Inferior parietal cortex (tissue), 1 donor: ENCODE results near the gene GAL3ST2.
A peak's percentile ranks its signal among the peaks of the same experiment; 100 is the strongest.
"Not testable (repeated sequence)": the region's sequence is repeated elsewhere in the genome, so short reads cannot be mapped to it uniquely, and the experiment has no call there.

ENCODE experiments used
- DNase-seq: peaks from one replicate; pipeline ENCODE4 v3.0.0-alpha.2; 2016; ENCODE audit errors: extremely low spot score

GAL3ST2 gene

GRCh38 chr2:241809383-241810306 lies 33.0 kb downstream of the GAL3ST2 start:
- DNase-seq, result no peak

- DNase-seq, result peak; percentile 24
These were observed 33.9 kb downstream of the GAL3ST2 start for GRCh38 chr2:241810307-241811200.

GRCh38 chr2:241811201-241811951 lies 34.8 kb downstream of the GAL3ST2 start:
- peak; percentile 20 for DNase-seq

GRCh38 chr2:241811952-241812729 lies 35.5 kb downstream of the GAL3ST2 start:
- no peak for DNase-seq

- peak; percentile 8 for DNase-seq
These were observed 36.4 kb downstream of the GAL3ST2 start for GRCh38 chr2:241812730-241813643.

GRCh38 chr2:241813644-241814392 lies 37.2 kb downstream of the GAL3ST2 start:
- no peak for DNase-seq

GRCh38 chr2:241814393-241814642 lies 37.7 kb downstream of the GAL3ST2 start:
- no peak for DNase-seq

GRCh38 chr2:241814643-241815476 lies 38.2 kb downstream of the GAL3ST2 start:
- DNase-seq, result no peak

GRCh38 chr2:241815477-241816430 lies 39.1 kb downstream of the GAL3ST2 start:
- no peak for DNase-seq

- DNase-seq, result no peak
These were observed 40.0 kb downstream of the GAL3ST2 start for GRCh38 chr2:241816431-241817121.

GRCh38 chr2:241817126-241817820 lies 40.7 kb downstream of the GAL3ST2 start:
- DNase-seq, result no peak

- not testable (repeated sequence) for DNase-seq
These were observed 41.2 kb downstream of the GAL3ST2 start for GRCh38 chr2:241817821-241818215.

GRCh38 chr2:241818229-241818942 lies 41.8 kb downstream of the GAL3ST2 start:
- DNase-seq, result no peak

GRCh38 chr2:241818943-241819270 lies 42.3 kb downstream of the GAL3ST2 start:
- no peak for DNase-seq

GRCh38 chr2:241819947-241820624 lies 43.5 kb downstream of the GAL3ST2 start:
- DNase-seq, result not testable (repeated sequence)
